Lower leg skin (tissue), 4 donors: ENCODE results near the gene SLC22A23. TPM values are rescaled to one million over a fixed set of nuclear protein-coding genes. Genes with fewer than 3 reads are reported as not detected.

Experiments
- DNase-seq, 2 donors: peaks; one replicate each; pipeline ENCODE4 v3.0.0-alpha.2; 2019; ENCODE audit warnings: low spot score in 2 of 2
- H3K4me3 ChIP-seq: fragments of 200-600 bp; sonication (generic); 2 replicates; pipeline ENCODE4 v1.5.1; 2017; ENCODE audit warnings: mild to moderate bottlenecking, low read depth; ENCODE audit not compliant: poor library complexity, severe bottlenecking
- POLR2A ChIP-seq, 2 donors: fragments of 450-650 bp; IDR thresholded peaks; one replicate each; pipeline ENCODE4 v1.6.1; 2016 to 2017; ENCODE audit warnings: antibody characterized with exemption in 2 of 2, mild to moderate bottlenecking in 1 of 2, moderate library complexity in 1 of 2
- WGBS, 2 donors: methylation state at CpG; one replicate each; pipeline ENCODE4 v1.1.5; 2018; 5-methylcytosine and 5-hydroxymethylcytosine counted together
- intact Hi-C: fragments of 100-400 bp; cut with DNase I; formaldehyde crosslinking; loops from one replicate; pipeline ENCODE4 v1.15.0; 2023; ENCODE audit warnings: low total_unique reads
- total RNA-seq, 4 donors: library from RNA; depleted of rRNA; stranded (reverse); fragments of >200 nt; gene quantifications; one replicate each; pipeline ENCODE4 v1.1.0, GENCODE V29; 2016
- TF ChIP-seq, protein P1 (sequence below), 3 donors: fragments of 450-650 bp; IDR thresholded peaks; one replicate each; pipeline ENCODE4 v1.5.1; 2016; ENCODE audit warnings: antibody characterized with exemption in 3 of 3, mild to moderate bottlenecking in 3 of 3, moderate library complexity in 2 of 3

The SLC22A23 gene
- total RNA-seq, 4 donors from 2014 or later: 29.2 to 50.7 (median 43.2) TPM

DNA sequence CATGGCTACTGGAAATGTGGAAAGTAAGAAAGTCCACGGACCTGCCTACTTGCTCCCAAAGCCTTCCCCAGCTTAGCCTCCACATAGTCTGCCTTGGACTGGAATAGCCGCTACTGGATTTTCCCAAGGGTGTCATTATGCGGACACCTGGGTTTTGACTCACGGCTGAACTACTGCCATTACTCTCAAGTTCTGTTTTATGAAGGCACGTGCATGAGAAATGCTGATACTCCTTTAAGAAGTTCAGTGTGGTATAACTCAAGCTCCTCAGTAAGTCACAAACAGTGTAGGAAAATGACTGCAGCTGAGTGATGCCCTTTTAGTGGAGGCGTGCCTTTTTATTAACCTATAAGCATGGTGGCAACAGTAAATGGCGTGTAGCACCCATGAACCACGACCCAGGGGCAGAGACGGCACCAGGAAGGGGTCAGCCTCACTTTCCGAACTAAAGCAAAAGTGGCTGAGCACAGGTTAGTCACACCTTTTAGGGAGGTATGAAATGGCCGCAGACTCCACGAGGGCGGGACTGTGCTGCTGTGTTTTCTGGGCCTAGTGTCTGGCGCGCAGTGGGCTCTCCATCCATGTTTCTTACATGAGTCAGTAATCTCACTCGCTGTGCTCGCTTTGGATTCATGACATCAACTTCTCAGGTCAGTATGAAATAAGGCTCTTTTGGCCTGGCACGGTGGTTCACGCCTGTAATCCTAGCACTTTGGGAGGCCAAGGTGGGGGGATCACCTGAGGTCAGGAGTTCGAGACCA is 174.2 kb downstream of the SLC22A23 start:
- DNase-seq: peak in 1 of 2 donors; percentile 77
- H3K4me3 ChIP-seq: no peak overlapping the region
- TF ChIP-seq, protein P1, sequence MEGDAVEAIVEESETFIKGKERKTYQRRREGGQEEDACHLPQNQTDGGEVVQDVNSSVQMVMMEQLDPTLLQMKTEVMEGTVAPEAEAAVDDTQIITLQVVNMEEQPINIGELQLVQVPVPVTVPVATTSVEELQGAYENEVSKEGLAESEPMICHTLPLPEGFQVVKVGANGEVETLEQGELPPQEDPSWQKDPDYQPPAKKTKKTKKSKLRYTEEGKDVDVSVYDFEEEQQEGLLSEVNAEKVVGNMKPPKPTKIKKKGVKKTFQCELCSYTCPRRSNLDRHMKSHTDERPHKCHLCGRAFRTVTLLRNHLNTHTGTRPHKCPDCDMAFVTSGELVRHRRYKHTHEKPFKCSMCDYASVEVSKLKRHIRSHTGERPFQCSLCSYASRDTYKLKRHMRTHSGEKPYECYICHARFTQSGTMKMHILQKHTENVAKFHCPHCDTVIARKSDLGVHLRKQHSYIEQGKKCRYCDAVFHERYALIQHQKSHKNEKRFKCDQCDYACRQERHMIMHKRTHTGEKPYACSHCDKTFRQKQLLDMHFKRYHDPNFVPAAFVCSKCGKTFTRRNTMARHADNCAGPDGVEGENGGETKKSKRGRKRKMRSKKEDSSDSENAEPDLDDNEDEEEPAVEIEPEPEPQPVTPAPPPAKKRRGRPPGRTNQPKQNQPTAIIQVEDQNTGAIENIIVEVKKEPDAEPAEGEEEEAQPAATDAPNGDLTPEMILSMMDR (IDR thresholded peaks at IDR 0.05): no peak
- no peak for TF ChIP-seq POLR2A (IDR thresholded peaks at IDR 0.05)
- WGBS, 2 donors: 86 to 87% methylated on average over 20 of the region's 20 CpGs
- intact Hi-C loops: loop anchor here (10.0 kb wide), 2 partner anchors 172 to 702 kb away; partner anchors contain the start of gene SLC22A23

DNA sequence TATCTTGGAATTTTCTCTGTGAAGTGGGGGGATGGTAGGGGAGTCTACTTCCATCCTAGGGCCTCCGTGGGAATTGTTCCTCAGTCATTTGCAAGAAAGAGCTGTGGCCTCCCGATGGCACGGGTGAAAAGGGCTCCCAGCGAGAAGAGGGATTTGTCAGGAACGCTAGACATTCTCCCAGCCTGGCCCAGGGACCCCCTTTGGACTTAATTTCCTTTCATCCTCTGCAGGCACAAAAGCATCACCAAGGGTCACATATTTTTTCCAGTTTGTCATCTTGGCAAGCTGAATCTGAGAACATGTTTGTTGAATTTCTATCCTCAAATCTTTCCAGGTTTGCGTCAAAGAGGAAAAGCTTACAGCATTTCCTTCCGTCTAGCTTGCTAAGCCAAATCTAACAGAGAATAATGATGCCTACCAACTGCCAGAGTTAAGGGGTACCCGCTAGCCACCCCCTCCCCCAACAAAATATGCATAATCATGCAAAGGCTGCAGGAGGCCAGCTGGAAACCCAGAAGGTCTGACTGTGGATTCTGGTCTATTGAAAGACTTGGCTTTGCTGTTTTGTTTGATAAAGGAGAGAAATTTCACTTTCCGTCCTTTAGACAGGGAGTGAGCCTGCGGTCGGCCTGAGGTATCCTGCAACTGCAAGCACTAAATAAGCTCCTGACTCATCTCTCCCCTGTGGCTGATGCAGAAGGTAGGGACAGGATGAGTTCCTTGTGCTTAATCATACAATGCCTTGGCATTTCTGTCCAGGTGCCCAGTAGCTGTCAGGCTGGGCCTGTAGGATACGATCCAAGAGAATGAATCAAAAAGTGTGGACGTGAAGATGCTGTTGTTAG is 175.0 kb downstream of the SLC22A23 start:
- DNase-seq: peak in 1 of 2 donors; percentile 84
- intact Hi-C loops: loop anchor here (10.0 kb wide), 2 partner anchors 173 to 703 kb away; partner anchors contain the start of gene SLC22A23
- no peak overlapping the region for H3K4me3 ChIP-seq
- TF ChIP-seq, protein P1 (IDR thresholded peaks at IDR 0.05): no peak
- TF ChIP-seq POLR2A (IDR thresholded peaks at IDR 0.05): no peak
- 46 to 67% methylated on average over 13 of the region's 13 CpGs for WGBS, 2 donors

DNA sequence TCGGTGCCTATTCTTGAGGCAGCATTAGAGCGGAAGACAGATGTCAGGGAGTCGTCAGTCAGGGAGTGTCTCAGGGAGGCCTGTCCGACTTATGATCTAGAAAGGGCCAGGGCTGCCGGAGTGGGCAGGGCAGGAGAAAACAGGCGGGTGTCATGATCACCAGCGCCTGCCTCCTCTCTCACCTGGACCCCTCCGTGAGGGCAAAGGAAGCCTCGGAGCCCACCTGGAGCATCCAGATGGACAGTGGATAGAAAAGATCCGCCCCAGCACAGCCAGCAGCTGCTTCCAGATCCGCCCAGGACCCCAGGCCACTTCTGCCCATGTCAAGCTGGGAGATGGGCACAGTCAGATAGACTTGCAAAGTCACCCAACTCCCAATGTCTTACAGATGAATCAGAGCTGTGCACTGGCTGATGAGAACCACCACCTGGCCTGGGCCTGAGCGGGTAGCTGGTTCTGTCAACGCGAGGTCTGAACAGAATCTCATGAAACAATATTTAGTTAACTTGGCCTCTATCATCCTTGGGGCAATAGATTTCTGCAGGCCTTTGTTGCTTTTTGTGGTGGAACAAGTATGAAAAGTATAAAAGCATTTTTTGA is 175.9 kb downstream of the SLC22A23 start:
- no peak overlapping the region for H3K4me3 ChIP-seq
- DNase-seq: peak in 1 of 2 donors; percentile 82
- 87 to 91% methylated on average over 14 of the region's 14 CpGs for WGBS, 2 donors
- TF ChIP-seq, protein P1 (IDR thresholded peaks at IDR 0.05): no peak
- no peak for TF ChIP-seq POLR2A (IDR thresholded peaks at IDR 0.05)
- intact Hi-C loops: loop anchor here (10.0 kb wide), 2 partner anchors 174 to 704 kb away; partner anchors contain the start of gene SLC22A23

DNA sequence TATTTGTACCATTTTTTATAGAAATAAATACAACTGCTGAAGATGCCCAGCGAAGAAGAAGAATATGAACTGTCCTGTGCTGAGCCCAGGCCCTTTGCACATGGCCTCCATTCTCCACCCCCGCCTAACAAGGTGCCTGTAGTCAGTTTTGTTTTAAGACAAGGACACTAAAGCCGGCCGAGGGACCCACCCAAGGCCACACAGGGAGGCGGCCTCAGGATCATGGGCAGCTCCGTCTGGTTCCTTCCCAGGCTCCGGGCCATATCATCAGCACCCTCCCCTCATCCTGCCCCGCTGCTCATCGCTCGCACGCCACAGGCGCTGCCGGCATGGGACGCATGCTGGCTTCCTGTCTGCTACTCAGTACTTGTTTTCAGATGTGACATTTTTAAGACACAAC is 176.8 kb downstream of the SLC22A23 start:
- intact Hi-C loops: loop anchor here (10.0 kb wide), 2 partner anchors 175 to 705 kb away; partner anchors contain the start of gene SLC22A23
- DNase-seq: peak in 1 of 2 donors; percentile 83
- 75 to 77% methylated on average over 14 of the region's 14 CpGs for WGBS, 2 donors
- no peak for TF ChIP-seq POLR2A (IDR thresholded peaks at IDR 0.05)
- TF ChIP-seq, protein P1 (IDR thresholded peaks at IDR 0.05): no peak
- H3K4me3 ChIP-seq: no peak overlapping the region

DNA sequence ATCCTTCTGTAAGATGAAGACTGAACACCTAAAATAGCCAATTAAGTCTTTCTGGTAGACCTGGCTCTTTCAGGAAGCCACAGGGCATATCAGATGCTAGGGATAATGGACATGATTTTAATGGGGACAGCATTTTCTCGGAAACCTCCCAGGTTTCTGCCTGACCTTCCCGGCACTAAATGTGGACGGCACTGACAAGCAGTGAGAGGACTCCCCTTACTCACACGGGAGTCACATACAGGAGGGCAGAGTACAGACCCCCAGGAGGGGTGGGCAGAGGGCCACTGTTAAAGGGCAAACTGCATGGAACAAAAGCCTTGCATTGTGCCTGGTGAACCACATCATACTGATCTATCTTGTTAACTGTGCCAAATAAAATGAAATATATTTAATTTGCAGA is 178.2 kb downstream of the SLC22A23 start:
- intact Hi-C loops: loop anchor here (5.0 kb wide), 1 partner anchor 459 kb away; no protein-coding TSS in a partner anchor
- peak in 1 of 2 donors; percentile 74 for DNase-seq
- WGBS, 2 donors: 83 to 92% methylated on average over 4 of the region's 4 CpGs
- H3K4me3 ChIP-seq: no peak overlapping the region
- TF ChIP-seq, protein P1 (IDR thresholded peaks at IDR 0.05): no peak
- TF ChIP-seq POLR2A (IDR thresholded peaks at IDR 0.05): no peak
